Measurements from ENCODE around the gene SLC14A1. TPM values are rescaled to one million over a fixed set of nuclear protein-coding genes. Genes with fewer than 3 reads are reported as not detected.
A peak's percentile ranks its signal among the peaks of the same experiment; 100 is the strongest.

The SLC14A1 gene
- total and polyA plus RNA-seq, 2 of the 4 experiments (the other 2 are of a cell fraction): 20.5 to 31.9 TPM

DNA sequence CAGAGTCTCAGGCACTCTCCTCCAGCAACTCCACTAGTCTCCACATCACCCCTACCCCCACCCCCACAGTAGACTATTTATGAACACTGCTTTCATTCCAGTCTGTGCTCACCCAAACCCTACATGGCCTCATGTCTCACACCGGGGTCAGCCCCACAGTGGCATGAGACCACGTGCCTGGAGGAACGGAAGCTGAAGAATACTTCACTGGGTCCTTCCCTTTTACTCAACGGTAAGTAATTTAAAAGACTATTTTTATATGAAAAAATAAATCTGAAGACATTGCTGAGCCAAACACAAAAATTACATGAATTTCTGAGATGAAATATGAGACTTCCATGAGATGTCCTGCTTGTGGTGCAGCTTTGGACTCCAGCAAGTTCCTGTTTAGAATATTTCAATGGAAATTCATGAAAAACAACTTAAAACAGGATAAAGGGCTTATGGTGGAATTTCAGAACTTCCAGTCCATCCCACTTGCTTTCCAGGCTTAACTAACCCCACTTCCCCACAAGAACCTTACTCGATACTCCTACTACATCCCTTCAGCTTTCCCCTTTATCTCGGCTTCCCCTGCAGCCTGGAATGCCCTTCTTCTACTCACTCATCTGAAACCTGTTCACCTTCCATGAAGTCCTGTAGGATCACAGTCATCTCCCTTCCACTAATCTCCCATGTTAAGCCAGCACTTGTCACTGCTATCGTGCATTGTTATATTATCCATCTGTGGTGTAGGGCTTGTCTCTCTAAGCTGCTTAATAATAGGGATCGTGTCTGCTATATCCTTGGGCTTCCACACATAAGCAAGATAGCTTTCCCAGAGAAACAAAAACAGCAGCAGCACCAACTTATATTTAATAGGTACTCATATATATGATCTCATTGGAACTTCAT, 47.9 kb downstream of the SLC14A1 start:
- Histone ChIP-seq H2AFZ (replicated peaks; ENCODE audit: low read length, poor library complexity) (peak overlapping the region; percentile 65), H2AK5ac (ENCODE audit: low read depth, low read length) (peak overlapping the region; percentile 97)

More for the DNA sequence above, 47.9 kb downstream of the SLC14A1 start:
- DNase-seq (peak; percentile 78), ATAC-seq (ENCODE audit: low read depth) (peak; percentile 59)
- intact Hi-C loops (cut with micrococcal nuclease): no loop called here
- POLR2A ChIA-PET (ENCODE audit: unreplicated experiment): interaction anchor here (1.1 kb wide), 1 partner anchor 31 kb away, joined by 4 read pairs; no protein-coding TSS in a partner anchor
- peak overlapping the region; percentile 93 for H2BK120ac ChIP-seq (ENCODE audit: low read depth, low read length)
- H2BK5ac ChIP-seq (ENCODE audit: low read depth, low read length, poor library complexity, severe bottlenecking): peak overlapping the region; percentile 96
- no peaks in the 10 kb centered on the region for H4K20me1 ChIP-seq (ENCODE audit: insufficient read depth, low read length)
- dilution Hi-C loops (cut with HindIII; ENCODE audit: low sequenced_read_pairs, unreplicated experiment): no loop called here
- H3K23ac ChIP-seq (ENCODE audit: low read depth, low read length): peak overlapping the region; percentile 96
- no peak overlapping the region for H3K4me3 ChIP-seq (ENCODE audit: insufficient read depth, low read depth, low read length)
- H3K56ac ChIP-seq (ENCODE audit: extremely low read depth, insufficient read depth, low read length): peak overlapping the region; percentile 54; the same call in 1 of the 2 replicates
- CTCF ChIA-PET: no interaction called here
- H4K5ac ChIP-seq (ENCODE audit: low read depth, low read length): peak overlapping the region; percentile 96
- peak overlapping the region; percentile 99 for H3K14ac ChIP-seq (replicated peaks; ENCODE audit: low read depth, low read length)
- H4K8ac ChIP-seq (ENCODE audit: low read depth in 2 of 2, low read length in 2 of 2): peak overlapping the region; percentile 90 to 95
- peak overlapping the region; percentile 30; the same call in 1 of the 2 replicates for H3K4me2 ChIP-seq (ENCODE audit: low read depth, low read length)
- peak overlapping the region; percentile 100 for H2BK20ac ChIP-seq (ENCODE audit: low read depth, low read length)
- WGBS, 2 experiments (ENCODE audit: extremely low coverage in 2 of 2, insufficient read length in 1 of 2): 75% methylated on average over 2 of the region's 8 CpGs; no CpG with 5 or more reads in 1 of the 2 experiments
- H3K9ac ChIP-seq (ENCODE audit: low read depth, low read length): peak overlapping the region; percentile 24; the same call in 1 of the 2 replicates
- peak overlapping the region; percentile 98 for H3K4ac ChIP-seq (ENCODE audit: low read depth, low read length)
- H3K9me1 ChIP-seq (ENCODE audit: insufficient read depth, low read length): peaks cover 15% of the 10 kb centered on the region
- H3K36me3 ChIP-seq (ENCODE audit: control insufficient read depth, insufficient read depth, low read length): no peaks in the 10 kb centered on the region
- BruUV-seq (replicated peaks): no TSS peak
- peak overlapping the region; percentile 95 for H4K91ac ChIP-seq (ENCODE audit: insufficient read depth, low read depth, low read length)
- in situ Hi-C loops (cut with MboI; ENCODE audit: low sequenced_read_pairs): no loop called here
- peak overlapping the region; percentile 65 for H2AK9ac ChIP-seq (replicated peaks; ENCODE audit: low read depth, low read length, poor library complexity)
- peak overlapping the region; percentile 96; the same call in 2 of the 3 replicates for H2BK15ac ChIP-seq (ENCODE audit: low read depth, low read length)
- H3K27ac ChIP-seq (ENCODE audit: insufficient read depth, low read length): peak overlapping the region; percentile 74
- H3K79me1 ChIP-seq (ENCODE audit: low read depth in 1 of 2, low read length in 2 of 2): peaks cover 0 to 7% of the 10 kb centered on the region in 2 experiments; a peak in 1 of 4 replicates
- no peaks in the 10 kb centered on the region for H3K9me3 ChIP-seq (ENCODE audit: control insufficient read depth, insufficient read depth, low read length)
- peaks cover 17% of the 10 kb centered on the region for H3K4me1 ChIP-seq (ENCODE audit: control insufficient read depth, insufficient read depth, low read length)
- no peak for TF ChIP-seq FOS (IDR thresholded peaks at IDR 0.05; ENCODE audit: low read depth, low read length)
- no peak for TF ChIP-seq NFE2L2 (IDR thresholded peaks at IDR 0.05; ENCODE audit: low read depth, low read length)
- TF ChIP-seq, protein P1, sequence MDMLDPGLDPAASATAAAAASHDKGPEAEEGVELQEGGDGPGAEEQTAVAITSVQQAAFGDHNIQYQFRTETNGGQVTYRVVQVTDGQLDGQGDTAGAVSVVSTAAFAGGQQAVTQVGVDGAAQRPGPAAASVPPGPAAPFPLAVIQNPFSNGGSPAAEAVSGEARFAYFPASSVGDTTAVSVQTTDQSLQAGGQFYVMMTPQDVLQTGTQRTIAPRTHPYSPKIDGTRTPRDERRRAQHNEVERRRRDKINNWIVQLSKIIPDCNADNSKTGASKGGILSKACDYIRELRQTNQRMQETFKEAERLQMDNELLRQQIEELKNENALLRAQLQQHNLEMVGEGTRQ (IDR thresholded peaks at IDR 0.05; ENCODE audit: low read depth, low read length): peak; percentile 76
- no peak for TF ChIP-seq MXI1 (IDR thresholded peaks at IDR 0.05; ENCODE audit: borderline replicate concordance, low read depth, low read length)
- TF ChIP-seq, protein P2, sequence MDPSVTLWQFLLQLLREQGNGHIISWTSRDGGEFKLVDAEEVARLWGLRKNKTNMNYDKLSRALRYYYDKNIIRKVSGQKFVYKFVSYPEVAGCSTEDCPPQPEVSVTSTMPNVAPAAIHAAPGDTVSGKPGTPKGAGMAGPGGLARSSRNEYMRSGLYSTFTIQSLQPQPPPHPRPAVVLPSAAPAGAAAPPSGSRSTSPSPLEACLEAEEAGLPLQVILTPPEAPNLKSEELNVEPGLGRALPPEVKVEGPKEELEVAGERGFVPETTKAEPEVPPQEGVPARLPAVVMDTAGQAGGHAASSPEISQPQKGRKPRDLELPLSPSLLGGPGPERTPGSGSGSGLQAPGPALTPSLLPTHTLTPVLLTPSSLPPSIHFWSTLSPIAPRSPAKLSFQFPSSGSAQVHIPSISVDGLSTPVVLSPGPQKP (IDR thresholded peaks at IDR 0.05; ENCODE audit: borderline replicate concordance, low read depth, low read length): no peak
- no peak for TF ChIP-seq RCOR1 (IDR thresholded peaks at IDR 0.05; ENCODE audit: insufficient replicate concordance, low read length)
- peak; percentile 78 for TF ChIP-seq BHLHE40 (IDR thresholded peaks at IDR 0.05; ENCODE audit: low read depth, low read length)
- TF ChIP-seq CTCF (conservative IDR thresholded peaks at IDR 0.05; ENCODE audit: low read depth, low read length): no peak
- no peaks in the 10 kb centered on the region for H3K27me3 ChIP-seq (ENCODE audit: control insufficient read depth, insufficient read depth, low read length)
- H3K18ac ChIP-seq (ENCODE audit: low read depth, low read length): peak overlapping the region; percentile 96
